OCI-LY3 (cell line): ENCODE measurements around the gene PBX3.

ENCODE experiments used
- H2AFZ ChIP-seq: fragments of 200-600, 300-600 bp; shearing (Covaris generic); 2 replicates; pipeline ENCODE4 v1.6.0; 2014; ENCODE audit warnings: antibody characterized with exemption, low read depth, low read length
- H3K27ac ChIP-seq: fragments of 200-600, 300-600 bp; sonication (generic); 2 replicates; pipeline ENCODE4 v1.5.1; 2014; ENCODE audit warnings: mild to moderate bottlenecking, low read length, moderate library complexity, mixed read lengths
- H3K27me3 ChIP-seq: fragments of 200-600, 300-600 bp; sonication (generic); 2 replicates; pipeline ENCODE4 v1.6.1; 2014; ENCODE audit warnings: low read depth, low read length, mixed read lengths
- H3K36me3 ChIP-seq: fragments of 200-600, 300-600 bp; sonication (generic); replicated peaks from 2 replicates; pipeline ENCODE3; 2014; ENCODE audit warnings: low read depth, low read length, mixed read lengths
- H3K4me1 ChIP-seq: fragments of 300-600, 200-600 bp; sonication (generic); 2 replicates; pipeline ENCODE4 v1.6.1; 2014; ENCODE audit warnings: low read length, mixed read lengths
- H3K4me2 ChIP-seq: fragments of 200-600, 300-600 bp; sonication (generic); 2 replicates; pipeline ENCODE4 v1.6.1; 2014; ENCODE audit warnings: low read length, mixed read lengths
- H3K4me3 ChIP-seq: fragments of 300-600, 200-600 bp; sonication (generic); 2 replicates; pipeline ENCODE4 v1.5.1; 2014; ENCODE audit warnings: antibody characterized with exemption, mild to moderate bottlenecking, low read length, moderate library complexity
- H3K79me2 ChIP-seq: fragments of 300-600, 200-600 bp; shearing (Covaris generic); 2 replicates; pipeline ENCODE4 v1.6.1; 2014; ENCODE audit warnings: mild to moderate bottlenecking, low read length, mixed read lengths
- H3K9ac ChIP-seq: fragments of 300-600, 200-600 bp; shearing (Covaris generic); 2 replicates; pipeline ENCODE4 v1.6.0; 2014; ENCODE audit warnings: mild to moderate bottlenecking, low read length, moderate library complexity
- H3K9me3 ChIP-seq: fragments of 200-600, 300-600 bp; shearing (Covaris generic); 2 replicates; pipeline ENCODE4 v1.6.1; 2014; ENCODE audit warnings: low read length, mixed read lengths; ENCODE audit not compliant: insufficient read depth
- H4K20me1 ChIP-seq: fragments of 200-600, 300-600 bp; sonication (generic); 2 replicates; pipeline ENCODE4 v1.6.1; 2016; ENCODE audit warnings: low read length, mixed read lengths; ENCODE audit not compliant: insufficient read depth
- EZH2phosphoT487 ChIP-seq: fragments of 200-600 bp; shearing (Covaris generic); IDR thresholded peaks from 2 replicates; pipeline ENCODE4 v1.6.1; 2018; ENCODE audit warnings: antibody characterized with exemption, mixed run types, low read depth
- TF ChIP-seq, protein P1 (sequence below): fragments of 200-600, 300-600 bp; sonication (generic); IDR thresholded peaks from 2 replicates; pipeline ENCODE4 v1.5.1; 2014; ENCODE audit warnings: antibody characterized with exemption, low read length, low read depth

The PBX3 gene

GRCh38 chr9:125852386-125852785 is 105.2 kb downstream of the PBX3 start:
- no peaks in the 10 kb centered on the region for H3K9me3 ChIP-seq
- no peak overlapping the region for H3K27ac ChIP-seq
- H3K4me3 ChIP-seq: no peak overlapping the region
- H4K20me1 ChIP-seq: no peaks in the 10 kb centered on the region
- no peak overlapping the region for H3K4me2 ChIP-seq
- TF ChIP-seq, protein P1, sequence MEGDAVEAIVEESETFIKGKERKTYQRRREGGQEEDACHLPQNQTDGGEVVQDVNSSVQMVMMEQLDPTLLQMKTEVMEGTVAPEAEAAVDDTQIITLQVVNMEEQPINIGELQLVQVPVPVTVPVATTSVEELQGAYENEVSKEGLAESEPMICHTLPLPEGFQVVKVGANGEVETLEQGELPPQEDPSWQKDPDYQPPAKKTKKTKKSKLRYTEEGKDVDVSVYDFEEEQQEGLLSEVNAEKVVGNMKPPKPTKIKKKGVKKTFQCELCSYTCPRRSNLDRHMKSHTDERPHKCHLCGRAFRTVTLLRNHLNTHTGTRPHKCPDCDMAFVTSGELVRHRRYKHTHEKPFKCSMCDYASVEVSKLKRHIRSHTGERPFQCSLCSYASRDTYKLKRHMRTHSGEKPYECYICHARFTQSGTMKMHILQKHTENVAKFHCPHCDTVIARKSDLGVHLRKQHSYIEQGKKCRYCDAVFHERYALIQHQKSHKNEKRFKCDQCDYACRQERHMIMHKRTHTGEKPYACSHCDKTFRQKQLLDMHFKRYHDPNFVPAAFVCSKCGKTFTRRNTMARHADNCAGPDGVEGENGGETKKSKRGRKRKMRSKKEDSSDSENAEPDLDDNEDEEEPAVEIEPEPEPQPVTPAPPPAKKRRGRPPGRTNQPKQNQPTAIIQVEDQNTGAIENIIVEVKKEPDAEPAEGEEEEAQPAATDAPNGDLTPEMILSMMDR: no peak
- TF ChIP-seq EZH2phosphoT487: no peak
- no peak overlapping the region for H3K9ac ChIP-seq
- H3K4me1 ChIP-seq: no peaks in the 10 kb centered on the region
- no peaks in the 10 kb centered on the region for H3K79me2 ChIP-seq
- H3K36me3 ChIP-seq: no peaks in the 10 kb centered on the region
- no peak overlapping the region for H2AFZ ChIP-seq
- H3K27me3 ChIP-seq: no peaks in the 10 kb centered on the region

DNA sequence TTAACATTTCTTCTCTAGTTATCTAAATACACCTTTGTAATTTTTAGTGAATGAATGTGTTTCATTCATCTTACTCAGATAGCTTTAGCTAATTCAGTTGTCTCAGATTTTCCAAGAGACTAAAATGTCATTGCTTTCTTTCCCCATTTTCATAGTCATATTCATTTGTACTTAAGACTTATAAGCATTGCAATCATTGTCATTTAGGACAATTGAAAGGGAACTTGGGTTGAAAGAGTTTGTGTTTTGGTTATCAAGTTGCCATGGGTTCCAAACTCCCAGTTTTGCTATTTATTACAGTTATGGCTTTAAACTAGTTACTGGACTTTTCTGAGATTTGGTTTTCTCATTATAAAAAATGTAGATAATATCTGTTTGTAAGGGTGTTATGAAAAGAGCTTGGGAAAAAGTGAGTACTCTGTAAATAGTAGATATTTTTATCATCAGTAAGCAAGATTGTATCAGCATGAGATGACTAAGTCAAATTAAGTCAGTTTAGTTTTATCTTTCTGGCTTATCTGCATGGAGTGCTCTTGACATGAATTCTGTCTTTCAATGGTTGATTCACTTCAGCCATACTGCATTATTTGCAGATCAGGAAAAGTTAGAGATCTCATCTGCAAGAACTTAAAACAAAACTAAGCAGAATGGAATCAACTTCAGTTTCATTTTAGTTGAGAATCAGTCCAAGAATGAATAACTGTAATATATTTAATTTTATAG is 107.5 kb downstream of the PBX3 start:
- no peaks in the 10 kb centered on the region for H3K27me3 ChIP-seq
- no peak overlapping the region for H3K4me3 ChIP-seq
- no peak overlapping the region for H3K4me2 ChIP-seq
- H3K9ac ChIP-seq: no peak overlapping the region
- H3K27ac ChIP-seq: no peak overlapping the region
- H3K79me2 ChIP-seq: no peaks in the 10 kb centered on the region
- H4K20me1 ChIP-seq: no peaks in the 10 kb centered on the region
- H3K4me1 ChIP-seq: no peaks in the 10 kb centered on the region
- no peaks in the 10 kb centered on the region for H3K36me3 ChIP-seq
- TF ChIP-seq, protein P1: no peak
- no peak for TF ChIP-seq EZH2phosphoT487
- no peak overlapping the region for H2AFZ ChIP-seq
- H3K9me3 ChIP-seq: no peaks in the 10 kb centered on the region

DNA sequence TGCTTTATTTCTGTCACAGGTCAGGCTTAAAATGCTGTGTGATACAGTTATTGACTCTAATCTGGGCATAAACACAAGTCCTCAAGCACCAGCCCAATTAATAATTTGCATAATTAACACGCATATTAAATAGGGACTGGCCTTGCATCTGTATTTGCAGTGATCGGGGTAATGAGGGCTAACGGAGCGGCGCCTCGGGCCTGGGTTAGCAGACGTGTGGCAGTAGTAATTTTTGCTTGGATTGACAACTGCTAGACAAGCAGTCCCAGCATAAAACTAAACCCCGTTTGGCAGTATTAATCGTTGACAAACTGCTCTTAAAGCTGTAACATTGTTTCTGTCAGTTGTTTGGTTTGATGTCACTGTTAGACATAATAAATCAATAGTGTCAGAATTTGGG is 109.2 kb downstream of the PBX3 start:
- Histone ChIP-seq H3K9ac (no peak overlapping the region), H4K20me1 (no peaks in the 10 kb centered on the region; the same call in 1 of the 2 replicates), H3K4me2 (no peak overlapping the region), H3K4me1 (no peaks in the 10 kb centered on the region), H2AFZ (no peak overlapping the region), H3K27ac (no peak overlapping the region), H3K9me3 (no peaks in the 10 kb centered on the region), H3K36me3 (no peaks in the 10 kb centered on the region), H3K4me3 (no peak overlapping the region), H3K27me3 (no peaks in the 10 kb centered on the region), H3K79me2 (no peaks in the 10 kb centered on the region)
- no peak for TF ChIP-seq EZH2phosphoT487
- TF ChIP-seq, protein P1: no peak

DNA sequence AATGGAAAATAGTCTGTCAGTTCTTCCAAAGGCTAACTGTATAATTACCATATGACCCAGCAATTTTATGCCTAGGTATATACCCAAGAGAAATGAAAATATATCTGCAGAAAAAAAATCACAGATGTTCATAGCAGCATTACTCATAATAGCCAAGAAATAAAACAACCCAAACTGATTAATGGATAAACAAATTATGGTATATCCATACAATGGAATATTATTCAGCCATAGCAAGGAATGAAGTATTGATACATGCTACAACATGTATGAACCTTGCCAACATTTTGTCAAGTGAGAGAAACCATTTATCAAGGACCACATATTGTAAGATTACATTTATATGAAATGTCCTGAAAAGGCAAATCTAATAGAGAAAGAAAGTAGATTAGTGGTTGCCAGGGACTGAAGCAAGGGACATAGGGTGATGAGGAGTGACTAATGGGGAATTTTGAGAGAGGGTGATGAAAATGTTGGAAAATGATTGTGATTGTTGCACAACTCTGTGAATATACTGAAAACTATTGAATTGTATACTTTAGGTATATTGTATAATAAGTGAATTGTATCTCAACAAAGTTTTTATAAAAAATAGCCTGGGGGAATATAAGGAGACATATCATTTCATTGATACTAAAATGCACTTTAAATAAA is 114.4 kb downstream of the PBX3 start:
- no peaks in the 10 kb centered on the region for H3K9me3 ChIP-seq

More for the DNA sequence above, 114.4 kb downstream of the PBX3 start:
- Histone ChIP-seq H3K9ac (no peak overlapping the region), H3K79me2 (no peaks in the 10 kb centered on the region), H3K4me2 (no peak overlapping the region), H3K27me3 (no peaks in the 10 kb centered on the region), H3K4me1 (no peaks in the 10 kb centered on the region), H4K20me1 (no peaks in the 10 kb centered on the region; the same call in 1 of the 2 replicates), H3K36me3 (no peaks in the 10 kb centered on the region), H3K4me3 (no peak overlapping the region), H3K27ac (no peak overlapping the region), H2AFZ (no peak overlapping the region)
- TF ChIP-seq, protein P1: no peak
- no peak for TF ChIP-seq EZH2phosphoT487
